Measurements from ENCODE around the gene C6orf136. TPM values are rescaled to one million over a fixed set of nuclear protein-coding genes. Genes with fewer than 3 reads are reported as not detected.

C6orf136 gene
- total RNA-seq, 4 donors from 2014 or later: 11.2 to 24.9 (median 19.8) TPM

DNA sequence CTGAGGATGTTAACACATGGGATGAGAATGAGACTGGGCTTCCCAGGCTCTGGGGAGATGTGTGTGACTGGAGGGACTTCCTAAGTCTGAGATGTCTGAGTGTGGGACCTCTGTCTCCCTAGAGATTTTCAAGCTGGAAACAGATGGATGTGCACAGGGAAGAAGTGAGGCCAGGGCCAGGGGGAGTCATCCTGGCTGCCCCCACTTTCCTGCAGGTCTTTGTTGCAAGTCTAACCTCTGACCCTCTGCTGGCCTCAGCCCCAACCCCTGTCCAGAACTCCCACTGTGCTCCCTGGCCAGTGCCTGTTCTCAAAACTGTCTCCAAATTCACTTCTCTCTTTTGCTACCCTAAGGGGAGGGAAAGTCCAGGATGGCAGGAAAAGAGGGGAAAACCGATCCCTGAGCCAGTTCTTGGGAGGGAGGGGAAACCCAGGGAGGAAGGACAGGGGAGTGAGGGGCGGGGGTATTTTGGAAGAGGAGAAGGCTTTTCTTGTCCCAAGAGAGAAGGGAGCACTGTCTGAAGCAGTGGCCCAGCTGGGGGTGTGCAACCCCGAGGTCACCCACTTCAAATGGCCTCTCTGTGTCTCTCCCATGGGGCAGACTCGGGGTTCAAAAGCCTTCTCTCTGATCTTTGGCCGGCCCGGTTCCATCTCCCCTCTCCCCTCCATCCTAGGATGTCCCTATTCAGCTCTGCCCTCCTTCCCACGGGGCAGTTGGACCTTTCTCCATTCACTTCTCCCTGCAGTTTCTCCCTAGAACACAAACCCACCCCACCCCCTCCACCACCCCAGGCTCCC lies 36.4 kb downstream of the C6orf136 start:
- ATAC-seq (no peak), DNase-seq (no peak)
- in situ Hi-C loops (cut with MboI; ENCODE audit: low sequenced_read_pairs in 4 of 4) (loop anchor here in 3 of 4 donors (5.0 to 10.0 kb wide), 2 partner anchors 39 to 141 kb away; partner anchors contain the start of gene TUBB (in 3 of the 3)), intact Hi-C loops (cut with DNase I; ENCODE audit: low total_unique reads) (no loop called here)
- Histone ChIP-seq H3K4me1 (peaks cover 28 to 30% of the 10 kb centered on the region in 2 donors), H3K9me3 (no peaks in the 10 kb centered on the region), H3K27me3 (peaks cover 0 to 2% (median 0%) of the 10 kb centered on the region in 3 donors), H3K4me3 (peak overlapping the region; percentile 67 to 97 (median 96)), H3K36me3 (peaks cover 0 to 9% of the 10 kb centered on the region in 2 donors), H3K27ac (peak overlapping the region; percentile 93 to 99 (median 97))
- TF ChIP-seq POLR2A (IDR thresholded peaks at IDR 0.05): no peak
- TF ChIP-seq, protein P1, sequence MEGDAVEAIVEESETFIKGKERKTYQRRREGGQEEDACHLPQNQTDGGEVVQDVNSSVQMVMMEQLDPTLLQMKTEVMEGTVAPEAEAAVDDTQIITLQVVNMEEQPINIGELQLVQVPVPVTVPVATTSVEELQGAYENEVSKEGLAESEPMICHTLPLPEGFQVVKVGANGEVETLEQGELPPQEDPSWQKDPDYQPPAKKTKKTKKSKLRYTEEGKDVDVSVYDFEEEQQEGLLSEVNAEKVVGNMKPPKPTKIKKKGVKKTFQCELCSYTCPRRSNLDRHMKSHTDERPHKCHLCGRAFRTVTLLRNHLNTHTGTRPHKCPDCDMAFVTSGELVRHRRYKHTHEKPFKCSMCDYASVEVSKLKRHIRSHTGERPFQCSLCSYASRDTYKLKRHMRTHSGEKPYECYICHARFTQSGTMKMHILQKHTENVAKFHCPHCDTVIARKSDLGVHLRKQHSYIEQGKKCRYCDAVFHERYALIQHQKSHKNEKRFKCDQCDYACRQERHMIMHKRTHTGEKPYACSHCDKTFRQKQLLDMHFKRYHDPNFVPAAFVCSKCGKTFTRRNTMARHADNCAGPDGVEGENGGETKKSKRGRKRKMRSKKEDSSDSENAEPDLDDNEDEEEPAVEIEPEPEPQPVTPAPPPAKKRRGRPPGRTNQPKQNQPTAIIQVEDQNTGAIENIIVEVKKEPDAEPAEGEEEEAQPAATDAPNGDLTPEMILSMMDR (IDR thresholded peaks at IDR 0.05 in 4 of 5, conservative IDR thresholded peaks at IDR 0.05 in 1 of 5): no peak

DNA sequence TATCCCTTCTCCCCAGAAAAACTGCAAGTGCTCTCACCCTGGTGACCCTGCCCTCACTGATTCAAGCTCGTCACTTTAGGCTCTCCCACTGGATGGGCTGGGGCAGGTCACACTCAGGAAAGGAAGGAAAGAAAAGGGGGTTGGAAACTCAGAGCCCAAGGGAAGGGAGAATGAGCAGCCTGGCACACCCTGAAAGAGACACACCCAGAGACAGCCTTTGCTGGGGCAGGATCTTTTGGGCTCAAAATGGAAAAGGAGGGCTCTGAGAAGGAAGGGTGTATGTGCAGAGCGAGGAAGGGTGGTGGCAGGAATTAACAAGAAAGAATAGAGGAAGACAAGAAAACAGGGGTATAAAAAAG lies 37.0 kb downstream of the C6orf136 start:
- no peak for DNase-seq
- ATAC-seq: no peak
- Histone ChIP-seq H3K27ac (peak overlapping the region; percentile 93 to 99 (median 97)), H3K27me3 (peaks cover 0 to 2% (median 0%) of the 10 kb centered on the region in 3 donors), H3K4me3 (peak overlapping the region; percentile 67 to 97 (median 96)), H3K9me3 (no peaks in the 10 kb centered on the region), H3K4me1 (peaks cover 34 to 36% of the 10 kb centered on the region in 2 donors), H3K36me3 (peaks cover 0 to 4% of the 10 kb centered on the region in 2 donors)
- TF ChIP-seq, protein P1 (IDR thresholded peaks at IDR 0.05 in 4 of 5, conservative IDR thresholded peaks at IDR 0.05 in 1 of 5): no peak
- no peak for TF ChIP-seq POLR2A (IDR thresholded peaks at IDR 0.05)
- intact Hi-C loops (cut with DNase I; ENCODE audit: low total_unique reads): no loop called here
- in situ Hi-C loops (cut with MboI; ENCODE audit: low sequenced_read_pairs in 4 of 4): loop anchor here in 3 of 4 donors (5.0 to 10.0 kb wide), 2 partner anchors 38 to 141 kb away; partner anchors contain the start of gene TUBB (in 3 of the 3)

DNA sequence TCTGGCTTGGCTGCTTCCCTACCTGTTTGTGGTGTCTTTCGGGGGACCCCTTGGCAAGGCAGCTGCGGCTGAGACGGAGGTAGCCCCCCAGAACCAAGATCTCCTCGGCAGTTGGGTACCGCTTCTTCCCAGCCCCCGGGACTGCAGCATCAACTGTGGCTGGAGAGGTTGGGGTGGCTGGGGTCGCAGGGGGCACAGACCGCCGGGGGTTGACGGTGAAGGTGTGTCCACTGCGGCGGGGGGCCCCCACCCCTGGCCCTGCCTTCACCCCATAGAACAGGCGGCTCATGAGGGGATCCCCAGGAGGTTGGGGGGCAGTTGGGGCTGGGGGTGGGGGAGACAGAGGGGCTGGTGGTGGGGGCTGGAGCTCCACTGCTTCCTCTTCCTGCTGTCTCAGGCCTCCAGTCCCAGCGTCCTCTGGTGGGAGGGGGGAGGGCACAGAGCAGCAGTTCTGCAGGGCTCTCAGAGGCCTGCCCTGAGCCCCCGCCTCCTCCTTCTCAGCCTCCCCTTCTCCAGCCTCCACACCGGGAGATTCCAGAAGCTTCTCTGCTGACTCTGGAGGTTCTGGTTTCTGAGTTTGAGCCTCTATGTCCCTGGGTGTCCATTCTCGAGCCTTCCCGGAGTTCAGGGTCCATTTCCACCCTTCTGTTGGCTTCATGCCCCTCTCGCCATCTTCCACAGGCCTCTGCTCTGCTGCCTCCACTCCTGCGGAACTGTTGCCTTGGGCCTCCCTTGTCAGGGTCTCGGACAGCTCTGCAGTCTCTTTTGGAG lies 37.6 kb downstream of the C6orf136 start:
- Histone ChIP-seq H3K9me3 (no peaks in the 10 kb centered on the region), H3K36me3 (peaks cover 0 to 4% of the 10 kb centered on the region in 2 donors), H3K4me3 (peak overlapping the region; percentile 67 to 97 (median 96)), H3K4me1 (peaks cover 35 to 36% of the 10 kb centered on the region in 2 donors), H3K27me3 (peaks cover 0 to 2% (median 0%) of the 10 kb centered on the region in 3 donors), H3K27ac (peak overlapping the region; percentile 93 to 99 (median 97))
- intact Hi-C loops (cut with DNase I; ENCODE audit: low total_unique reads) (loop anchor here (5.0 kb wide), 2 partner anchors 198 to 513 kb away; partner anchors contain the start of gene DDR1), in situ Hi-C loops (cut with MboI; ENCODE audit: low sequenced_read_pairs in 4 of 4) (loop anchor here in 3 of 4 donors (5.0 to 10.0 kb wide), 2 partner anchors 38 to 140 kb away; partner anchors contain the start of gene TUBB (in 3 of the 3))
- ATAC-seq: no peak
- TF ChIP-seq, protein P1 (IDR thresholded peaks at IDR 0.05 in 4 of 5, conservative IDR thresholded peaks at IDR 0.05 in 1 of 5): no peak
- no peak for TF ChIP-seq POLR2A (IDR thresholded peaks at IDR 0.05)
- peak in 1 of 2 donors; percentile 44 for DNase-seq

DNA sequence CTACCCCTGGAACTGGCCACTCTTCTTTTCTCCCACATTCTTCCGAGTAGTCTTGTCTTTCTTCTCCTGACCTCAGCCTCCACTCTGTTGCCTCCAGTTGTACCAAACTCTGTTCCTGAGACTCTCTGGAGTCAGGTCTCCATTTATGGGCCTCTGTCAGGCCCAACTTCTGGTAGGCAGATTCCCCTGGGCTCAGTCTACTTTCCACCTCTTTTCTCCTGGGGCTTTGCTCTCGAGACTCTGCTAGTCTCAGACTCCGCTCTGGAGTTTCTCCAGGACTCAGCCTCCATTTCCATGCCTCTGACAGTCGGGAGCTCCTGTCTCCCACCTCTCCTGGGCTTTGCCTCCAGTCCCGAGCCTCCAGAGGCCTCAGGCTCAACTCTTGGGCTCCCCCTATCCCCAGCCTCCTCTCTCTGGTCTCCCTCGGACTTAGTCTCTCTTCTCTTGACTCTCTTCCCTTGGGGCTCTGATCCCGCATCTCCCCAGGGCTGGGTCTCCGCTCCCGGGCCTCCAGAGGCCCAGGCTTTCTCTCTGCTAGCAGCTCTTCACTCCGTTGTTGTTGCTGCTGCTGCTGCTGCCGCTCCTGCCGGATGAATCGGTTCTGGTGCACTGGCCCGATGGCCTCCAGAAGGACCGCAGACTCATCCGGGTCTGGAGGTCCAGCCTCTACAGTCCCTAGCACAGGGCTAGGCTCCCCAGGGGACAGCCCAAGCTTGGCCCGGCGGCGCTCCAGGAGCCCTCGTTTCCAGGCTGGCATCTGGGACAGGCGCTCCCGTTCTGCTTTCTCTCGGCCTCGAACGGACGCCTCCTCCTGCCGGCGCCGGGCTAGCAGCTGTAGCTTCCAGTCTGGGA lies 38.5 kb downstream of the C6orf136 start:
- Histone ChIP-seq H3K36me3 (peaks cover 0 to 4% of the 10 kb centered on the region in 2 donors), H3K9me3 (no peaks in the 10 kb centered on the region), H3K27me3 (peaks cover 0 to 2% (median 0%) of the 10 kb centered on the region in 3 donors), H3K4me3 (peak overlapping the region; percentile 67 to 97 (median 96)), H3K27ac (peak overlapping the region; percentile 93 to 99 (median 97)), H3K4me1 (peaks cover 37 to 42% of the 10 kb centered on the region in 2 donors)
- intact Hi-C loops (cut with DNase I; ENCODE audit: low total_unique reads): loop anchor here (5.0 kb wide), 2 partner anchors 197 to 512 kb away; partner anchors contain the start of gene DDR1
- DNase-seq (no peak), ATAC-seq (no peak)
- TF ChIP-seq, protein P1 (IDR thresholded peaks at IDR 0.05 in 4 of 5, conservative IDR thresholded peaks at IDR 0.05 in 1 of 5): no peak
- in situ Hi-C loops (cut with MboI; ENCODE audit: low sequenced_read_pairs in 4 of 4): loop anchor here in 1 of 4 donors (10.0 kb wide), 1 partner anchor 139 kb away; no protein-coding TSS in a partner anchor

All from gastrocnemius medialis (tissue), 4 donors.